Heart left ventricle (tissue), 13 donors: ENCODE results near the gene FBXO38.

Experiments
- CTCF ChIP-seq, 12 donors: fragments of 200-600 bp; sonication (generic) in 4 of 12; IDR thresholded peaks; one replicate each; pipeline versions ENCODE4 v1.5.0 to v1.8.0; 2018 to 2022; ENCODE audit warnings: antibody characterized with exemption in 12 of 12, mild to moderate bottlenecking in 5 of 12
- POLR2A ChIP-seq, 2 donors: fragments of 450-650 bp; IDR thresholded peaks; one replicate each; pipeline ENCODE4 v1.6.1; 2017; ENCODE audit warnings: antibody characterized with exemption in 2 of 2, mild to moderate bottlenecking in 2 of 2, moderate library complexity in 2 of 2
- donor health status: ischemic (EF 13 %, LVEDD 7.1; RV severe dilation, severe dysfunction).
- donor health status: DM: no; HTN: yes; CAD: no.
- donor health status: DM: no; HTN: no; CAD: no.
- donor health status: ischemic (EF 25% LVEDD 6.9; RV normal size, moderate dysfunction).
- donor health status: ischemic (EF 25% LVEDD 5.7; RV mildly dilated, moderate dysfunction).
- donor health status: ischemic (EF 35%, LVEDD 5.7; RV mildly dilated, moderate dysfunction).
- donor health status: nonischemic (EF 11% LVEDD 7.7; RV severe dilation, severe dysfunction).
- donor health status: DM: yes; HTN: yes; CAD: no.
- donor health status: PGD.
- donor health status: ischemic (EF 29% LVEDD 5.4; RV normal size, mild dysfunction).
- donor health status: nonischemic (EF 23%, LVEDD 6.1; RV moderate dilation, normal function).

- TF ChIP-seq CTCF (IDR thresholded peaks at IDR 0.05) (no peak), POLR2A (IDR thresholded peaks at IDR 0.05) (no peak)
These were observed 71.4 kb downstream of the FBXO38 start for GRCh38 chr5:148455185-148455584.
